Brain microvascular endothelial cell (primary cell): Measurements from ENCODE around the gene GRIFIN.

Experiments used
- DNase-seq: peaks from one replicate; pipeline ENCODE4 v3.0.0-alpha.2; 2020
- H3K27ac ChIP-seq: fragments of 250-450 bp; sonication (Bioruptor Pico); 2 replicates; pipeline ENCODE4 v1.5.1; 2020; ENCODE audit warnings: mild to moderate bottlenecking, moderate library complexity
- H3K27me3 ChIP-seq: fragments of 250-450 bp; sonication (Bioruptor Pico); replicated peaks from 2 replicates; pipeline ENCODE4 v1.5.1; 2020; ENCODE audit warnings: mild to moderate bottlenecking
- H3K36me3 ChIP-seq: fragments of 250-450 bp; sonication (Bioruptor Pico); replicated peaks from 2 replicates; pipeline ENCODE4 v1.5.1; 2020; ENCODE audit warnings: mild to moderate bottlenecking
- H3K4me3 ChIP-seq: 2 replicates; pipeline ENCODE4 v1.5.1; 2011; ENCODE audit warnings: low read depth, mild to moderate bottlenecking, control low read depth, low read length, moderate library complexity
- CTCF ChIP-seq: IDR thresholded peaks from 2 replicates; pipeline ENCODE4 v1.5.1; 2011; ENCODE audit warnings: low read depth, mild to moderate bottlenecking, moderate library complexity, low read length, control low read depth, inconsistent platforms; ENCODE audit errors: missing control alignments
- in situ Hi-C: cut with HindIII; loops from 2 replicates; pipeline ENCODE4 v1.10.0; 2017; ENCODE audit warnings: low sequenced_read_pairs, low pct_ligation_motif_present

GRIFIN gene

GRCh38 chr7:2466675-2467074 lies 9.5 kb downstream of the GRIFIN start:
- Histone ChIP-seq H3K27me3 (no peaks in the 10 kb centered on the region), H3K4me3 (no peak overlapping the region), H3K27ac (no peak overlapping the region), H3K36me3 (no peaks in the 10 kb centered on the region)
- in situ Hi-C loops: no loop called here
- DNase-seq: no peak
- TF ChIP-seq CTCF: no peak

GRCh38 chr7:2465928-2466327 lies 10.3 kb downstream of the GRIFIN start:
- DNase-seq: no peak
- Histone ChIP-seq H3K4me3 (no peak overlapping the region), H3K27me3 (no peaks in the 10 kb centered on the region), H3K36me3 (no peaks in the 10 kb centered on the region), H3K27ac (no peak overlapping the region)
- TF ChIP-seq CTCF: no peak
- in situ Hi-C loops: no loop called here

- Histone ChIP-seq H3K4me3 (no peak overlapping the region), H3K36me3 (no peaks in the 10 kb centered on the region), H3K27me3 (no peaks in the 10 kb centered on the region), H3K27ac (no peak overlapping the region)
- TF ChIP-seq CTCF: no peak
- DNase-seq: no peak
- in situ Hi-C loops: no loop called here
These were observed 13.5 kb downstream of the GRIFIN start for GRCh38 chr7:2462731-2463130.

- in situ Hi-C loops: no loop called here
- TF ChIP-seq CTCF: no peak
- no peaks in the 10 kb centered on the region for H3K27me3 ChIP-seq
- no peak for DNase-seq
- H3K27ac ChIP-seq: no peak overlapping the region
- H3K4me3 ChIP-seq: no peak overlapping the region
- no peaks in the 10 kb centered on the region for H3K36me3 ChIP-seq
These were observed 14.8 kb downstream of the GRIFIN start for GRCh38 chr7:2461268-2462026.

GRCh38 chr7:2460641-2461040 lies 15.6 kb downstream of the GRIFIN start:
- H3K27ac ChIP-seq: no peak overlapping the region
- H3K4me3 ChIP-seq: no peak overlapping the region
- no peak for TF ChIP-seq CTCF
- no peaks in the 10 kb centered on the region for H3K27me3 ChIP-seq
- no peak for DNase-seq
- in situ Hi-C loops: no loop called here
- H3K36me3 ChIP-seq: no peaks in the 10 kb centered on the region

- H3K27me3 ChIP-seq: no peaks in the 10 kb centered on the region
- no peak for TF ChIP-seq CTCF
- H3K4me3 ChIP-seq: no peak overlapping the region
- no peak overlapping the region for H3K27ac ChIP-seq
- DNase-seq: no peak
- H3K36me3 ChIP-seq: no peaks in the 10 kb centered on the region
- in situ Hi-C loops: no loop called here
These were observed 16.0 kb downstream of the GRIFIN start for GRCh38 chr7:2460188-2460587.
